GM18499 (cell line): ENCODE data around the gene SLC39A11.
"Not testable (repeated sequence)": the region's sequence is repeated elsewhere in the genome, so short reads cannot be mapped to it uniquely, and the experiment has no call there.

ENCODE experiments used
- ATAC-seq: cut with Tn5 transposase; IDR thresholded peaks from one replicate; pipeline ENCODE4 v1.9.1; 2021; ENCODE audit warnings: moderate number of reproducible peaks; ENCODE audit not compliant: insufficient read depth, unreplicated experiment

Gene SLC39A11

GRCh38 chr17:73092523-73093135 lies at the start of gene SLC39A11:
Gene SLC39A11 (minus strand): TSS chr17:73092688. CDS start chr17:73088764, 3,924 bp downstream.
- ATAC-seq, result peak; percentile 88

GRCh38 chr17:73141411-73141810 lies 48.9 kb upstream of the SLC39A11 start:
- no peak for ATAC-seq

- ATAC-seq, result no peak
These were observed 48.1 kb upstream of the SLC39A11 start for GRCh38 chr17:73140566-73140965.

GRCh38 chr17:73139296-73139695 lies 46.8 kb upstream of the SLC39A11 start:
- no peak for ATAC-seq

GRCh38 chr17:73138541-73139138 lies 46.2 kb upstream of the SLC39A11 start:
- ATAC-seq, result no peak

GRCh38 chr17:73137376-73137775 lies 44.9 kb upstream of the SLC39A11 start:
- no peak for ATAC-seq

GRCh38 chr17:73135766-73136165 lies 43.3 kb upstream of the SLC39A11 start:
- ATAC-seq, result no peak

GRCh38 chr17:73133911-73134649 lies 41.6 kb upstream of the SLC39A11 start:
- no peak for ATAC-seq

- ATAC-seq, result peak; percentile 63
These were observed 39.6 kb upstream of the SLC39A11 start for GRCh38 chr17:73132085-73132492.

GRCh38 chr17:73131439-73131838 lies 39.0 kb upstream of the SLC39A11 start:
- not testable (repeated sequence) for ATAC-seq

- ATAC-seq, result no peak
These were observed 38.5 kb upstream of the SLC39A11 start for GRCh38 chr17:73130977-73131376.

GRCh38 chr17:73128496-73128895 lies 36.0 kb upstream of the SLC39A11 start:
- no peak for ATAC-seq

- no peak for ATAC-seq
These were observed 34.4 kb upstream of the SLC39A11 start for GRCh38 chr17:73126716-73127473.

- no peak for ATAC-seq
These were observed 31.3 kb upstream of the SLC39A11 start for GRCh38 chr17:73123606-73124320.

GRCh38 chr17:73122953-73123605 lies 30.6 kb upstream of the SLC39A11 start:
- no peak for ATAC-seq

- no peak for ATAC-seq
These were observed 29.0 kb upstream of the SLC39A11 start for GRCh38 chr17:73121506-73121905.

GRCh38 chr17:73119631-73120030 lies 27.1 kb upstream of the SLC39A11 start:
- ATAC-seq, result no peak

- ATAC-seq, result no peak
These were observed 26.5 kb upstream of the SLC39A11 start for GRCh38 chr17:73118951-73119391.

GRCh38 chr17:73118139-73118538 lies 25.7 kb upstream of the SLC39A11 start:
- no peak for ATAC-seq

- no peak for ATAC-seq
These were observed 19.8 kb upstream of the SLC39A11 start for GRCh38 chr17:73112246-73112645.
